GM12891 (cell line): ENCODE data around the gene CNTROB.

ENCODE experiments used
- POLR2A ChIP-seq: IDR thresholded peaks from 2 replicates; pipeline ENCODE4 v1.6.1; 2011; ENCODE audit warnings: low read depth, low read length, control low read depth
- POLR2AphosphoS5 ChIP-seq: IDR thresholded peaks from 2 replicates; pipeline ENCODE4 v1.6.1; 2011; ENCODE audit warnings: low read depth, low read length, control low read depth
- SPI1 ChIP-seq: IDR thresholded peaks from 2 replicates; pipeline ENCODE4 v1.6.1; 2011; ENCODE audit warnings: low read depth, low read length, control low read depth

GRCh38 chr17:7987112-7987893 lies 55.3 kb downstream of the CNTROB start:
- no peak for TF ChIP-seq POLR2A
- TF ChIP-seq POLR2AphosphoS5, result no peak
- TF ChIP-seq SPI1, result no peak
